Fibroblast of lung (primary cell): ENCODE results near the gene NOS3. TPM values are rescaled to one million over a fixed set of nuclear protein-coding genes. Genes with fewer than 3 reads are reported as not detected.

ENCODE experiments used
- DNase-seq, 2 donors: peaks; one replicate each; pipeline versions ENCODE4 v3.0.0 to v3.0.0-alpha.2; 2010; ENCODE audit warnings: low read depth in 2 of 2
- H2AFZ ChIP-seq: 2 replicates; pipeline ENCODE4 v1.5.1; 2012; ENCODE audit warnings: low read length, control low read depth, inconsistent platforms
- H3K27ac ChIP-seq: 2 replicates; pipeline ENCODE4 v1.5.1; 2011; ENCODE audit warnings: low read length, control low read depth; ENCODE audit not compliant: insufficient read depth
- H3K27me3 ChIP-seq: 2 replicates; pipeline ENCODE4 v1.5.1; 2011; ENCODE audit warnings: mild to moderate bottlenecking, low read length; ENCODE audit not compliant: control insufficient read depth, insufficient read depth
- H3K36me3 ChIP-seq: 2 replicates; pipeline ENCODE4 v1.5.1; 2011; ENCODE audit warnings: low read length; ENCODE audit not compliant: control insufficient read depth, insufficient read depth
- H3K4me1 ChIP-seq: 2 replicates; pipeline ENCODE4 v1.5.1; 2011; ENCODE audit warnings: low read length; ENCODE audit not compliant: control insufficient read depth, insufficient read depth; ENCODE audit errors: extremely low read depth
- H3K4me2 ChIP-seq: 2 replicates; pipeline ENCODE4 v1.5.1; 2011; ENCODE audit warnings: low read length, control low read depth; ENCODE audit not compliant: insufficient read depth; ENCODE audit errors: extremely low read depth
- H3K4me3 ChIP-seq, 4 experiments: fragments of 200-600 bp in 1 of 4; sonication (generic) in 1 of 4; replicated peaks in 1 of 4; 2 replicates each; pipeline ENCODE4 v1.5.1; 2011 to 2016; ENCODE audit warnings: low read length in 4 of 4, low read depth in 3 of 4, mild to moderate bottlenecking in 3 of 4, control low read depth in 2 of 4, inconsistent platforms in 1 of 4, mixed read lengths in 1 of 4; ENCODE audit not compliant: insufficient read depth in 1 of 4; ENCODE audit errors: control extremely low read depth in 1 of 4
- H3K79me2 ChIP-seq: 2 replicates; pipeline ENCODE4 v1.5.1; 2012; ENCODE audit warnings: mild to moderate bottlenecking, low read length, inconsistent platforms; ENCODE audit not compliant: control insufficient read depth, insufficient read depth
- H3K9ac ChIP-seq: 2 replicates; pipeline ENCODE4 v1.5.1; 2011; ENCODE audit warnings: mild to moderate bottlenecking, low read length, control low read depth; ENCODE audit not compliant: insufficient read depth
- H3K9me3 ChIP-seq: 2 replicates; pipeline ENCODE4 v1.5.1; 2012; ENCODE audit warnings: low read depth, low read length; ENCODE audit not compliant: control insufficient read depth, insufficient read depth
- H4K20me1 ChIP-seq: 2 replicates; pipeline ENCODE4 v1.5.1; 2011; ENCODE audit warnings: low read length; ENCODE audit not compliant: control insufficient read depth, insufficient read depth; ENCODE audit errors: extremely low read depth
- CTCF ChIP-seq, 2 donors: IDR thresholded peaks in 1 of 2; conservative IDR thresholded peaks in 1 of 2; 1 replicate in 1 of 2; 2 replicates in 1 of 2; pipeline ENCODE4 v1.5.1; 2011 to 2012; ENCODE audit warnings: low read length in 2 of 2, control low read depth in 1 of 2, inconsistent platforms in 1 of 2, low read depth in 1 of 2, mild to moderate bottlenecking in 1 of 2
- EZH2 ChIP-seq: IDR thresholded peaks from 2 replicates; pipeline ENCODE4 v1.5.1; 2012; ENCODE audit warnings: low read length, control low read depth, mild to moderate bottlenecking; ENCODE audit errors: missing control alignments
- polyA plus RNA-seq, 2 donors: library from polyadenylated mRNA; depleted of rRNA in 1 of 2; stranded (reverse) in 1 of 2; unstranded in 1 of 2; fragments of >200 nt; gene quantifications; 2 replicates each; pipeline ENCODE4 v1.2.1, GENCODE V29; 2011 to 2012; ENCODE audit warnings: missing spikeins in 1 of 2
- total RNA-seq: library from RNA; depleted of rRNA; stranded (reverse); fragments of >200 nt; gene quantifications from 2 replicates; pipeline ENCODE4 v1.2.1, GENCODE V29; 2014

The NOS3 gene
- total and polyA plus RNA-seq, 2 donors (not counting 1 experiment from before 2014, with no cell fraction given): 0.12 to 0.50 TPM

GRCh38 chr7:150949564-150949963, 41.3 kb upstream of the NOS3 start:
- DNase-seq: no peak
- H4K20me1 ChIP-seq: no peaks in the 10 kb centered on the region

DNA sequence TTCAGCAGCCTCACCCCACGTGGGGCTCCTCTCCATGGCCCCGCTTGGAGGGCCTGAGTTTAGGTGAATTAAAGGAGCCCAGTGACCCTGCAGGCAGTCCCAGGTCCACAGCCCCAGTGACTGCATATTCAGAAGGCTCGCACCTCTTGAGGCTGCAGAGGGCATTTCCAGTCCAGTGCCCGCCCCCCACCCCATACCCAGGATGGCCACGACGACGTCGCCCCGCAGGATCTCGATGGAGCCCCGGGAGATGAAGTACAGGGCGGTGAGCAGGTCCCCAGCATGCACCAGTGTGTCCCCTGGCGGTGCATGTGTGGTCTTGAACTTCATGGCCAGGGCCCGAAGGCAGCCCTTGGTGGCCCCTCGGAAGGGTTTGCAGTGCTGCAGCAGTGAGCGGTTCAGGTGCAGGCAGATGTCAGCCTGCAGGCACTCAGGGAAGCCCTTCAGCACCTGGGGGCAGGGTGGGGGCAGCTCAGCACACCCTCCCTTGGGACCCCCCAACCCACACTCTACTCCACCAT, 40.8 kb upstream of the NOS3 start:
- Histone ChIP-seq H3K9ac (no peak overlapping the region), H3K27ac (no peak overlapping the region), H3K4me3 (no peak overlapping the region), H3K4me2 (no peak overlapping the region), H2AFZ (no peak overlapping the region), H4K20me1 (no peaks in the 10 kb centered on the region), H3K27me3 (no peaks in the 10 kb centered on the region), H3K4me1 (no peaks in the 10 kb centered on the region), H3K36me3 (no peaks in the 10 kb centered on the region), H3K9me3 (no peaks in the 10 kb centered on the region), H3K79me2 (no peaks in the 10 kb centered on the region)
- no peak for TF ChIP-seq CTCF (conservative IDR thresholded peaks at IDR 0.05 in 1 of 2, IDR thresholded peaks at IDR 0.05 in 1 of 2; ENCODE audit: low read depth in 1 of 2, low read length in 2 of 2)
- TF ChIP-seq EZH2: no peak
- no peak for DNase-seq

More at GRCh38 chr7:150949564-150949963, 41.3 kb upstream of the NOS3 start:
- H3K27me3 ChIP-seq: no peaks in the 10 kb centered on the region
- no peak overlapping the region for H3K27ac ChIP-seq
- H3K4me1 ChIP-seq: no peaks in the 10 kb centered on the region
- H3K4me3 ChIP-seq: no peak overlapping the region
- no peaks in the 10 kb centered on the region for H3K36me3 ChIP-seq
- H3K79me2 ChIP-seq: no peaks in the 10 kb centered on the region
- H3K9ac ChIP-seq: no peak overlapping the region
- no peak overlapping the region for H2AFZ ChIP-seq
- no peak overlapping the region for H3K4me2 ChIP-seq
- H3K9me3 ChIP-seq: no peaks in the 10 kb centered on the region
- TF ChIP-seq EZH2: no peak
- no peak for TF ChIP-seq CTCF (conservative IDR thresholded peaks at IDR 0.05 in 1 of 2, IDR thresholded peaks at IDR 0.05 in 1 of 2; ENCODE audit: low read depth in 1 of 2, low read length in 2 of 2)

GRCh38 chr7:150950496-150951180, 40.2 kb upstream of the NOS3 start:
- Histone ChIP-seq H3K27ac (no peak overlapping the region), H4K20me1 (no peaks in the 10 kb centered on the region)

More at GRCh38 chr7:150950496-150951180, 40.2 kb upstream of the NOS3 start:
- Histone ChIP-seq H3K36me3 (no peaks in the 10 kb centered on the region), H3K9ac (no peak overlapping the region), H3K4me2 (no peak overlapping the region), H2AFZ (no peak overlapping the region), H3K27me3 (peaks cover 3% of the 10 kb centered on the region), H3K4me3 (no peak overlapping the region), H3K4me1 (no peaks in the 10 kb centered on the region), H3K79me2 (no peaks in the 10 kb centered on the region), H3K9me3 (no peaks in the 10 kb centered on the region)
- DNase-seq: no peak
- TF ChIP-seq EZH2 (no peak), CTCF (conservative IDR thresholded peaks at IDR 0.05 in 1 of 2, IDR thresholded peaks at IDR 0.05 in 1 of 2; ENCODE audit: low read depth in 1 of 2, low read length in 2 of 2) (no peak)
